Measurements from ENCODE around the gene POMC. TPM values are rescaled to one million over a fixed set of nuclear protein-coding genes. Genes with fewer than 3 reads are reported as not detected.
A peak's percentile ranks its signal among the peaks of the same experiment; 100 is the strongest.
"Not testable (repeated sequence)": the region's sequence is repeated elsewhere in the genome, so short reads cannot be mapped to it uniquely, and the experiment has no call there.

The POMC gene
- total RNA-seq, 1 donor from 2014 or later, result 3.3 TPM

- H3K4me3 ChIP-seq, result no peak overlapping the region
- ATAC-seq, result no peak
- intact Hi-C loops (cut with DNase I), result no loop called here
Measured at GRCh38 chr2:25145803-25146202, 22.6 kb downstream of the POMC start.

GRCh38 chr2:25141120-25141519 lies 27.3 kb downstream of the POMC start:
- H3K36me3 ChIP-seq, result no peaks in the 10 kb centered on the region
- H3K27ac ChIP-seq, result no peak overlapping the region
- no peak overlapping the region for H3K4me3 ChIP-seq
- H3K4me1 ChIP-seq, result no peaks in the 10 kb centered on the region
- TF ChIP-seq CTCF (IDR thresholded peaks at IDR 0.05), result no peak
- no peaks in the 10 kb centered on the region for H3K27me3 ChIP-seq
- DNase-seq (no peak), ATAC-seq (no peak)
- intact Hi-C loops (cut with DNase I), result no loop called here
- H3K9me3 ChIP-seq, result no peaks in the 10 kb centered on the region

More at GRCh38 chr2:25145803-25146202, 22.6 kb downstream of the POMC start:
- Histone ChIP-seq H3K4me1 (no peaks in the 10 kb centered on the region), H3K27me3 (no peaks in the 10 kb centered on the region), H3K9me3 (no peaks in the 10 kb centered on the region), H3K36me3 (no peaks in the 10 kb centered on the region), H3K27ac (no peak overlapping the region)
- DNase-seq, result no peak
- no peak for TF ChIP-seq CTCF (IDR thresholded peaks at IDR 0.05)

GRCh38 chr2:25140535-25140934 lies 27.8 kb downstream of the POMC start:
- intact Hi-C loops (cut with DNase I); H3K36me3 ChIP-seq; H3K27me3 ChIP-seq; H3K27ac ChIP-seq; DNase-seq; H3K4me1 ChIP-seq; H3K9me3 ChIP-seq; H3K4me3 ChIP-seq: not testable (repeated sequence)
- peak; percentile 85 for ATAC-seq

- ATAC-seq (no peak), DNase-seq (no peak)
- no peak for TF ChIP-seq CTCF (IDR thresholded peaks at IDR 0.05)
- Histone ChIP-seq H3K9me3 (no peaks in the 10 kb centered on the region), H3K36me3 (no peaks in the 10 kb centered on the region), H3K27ac (no peak overlapping the region), H3K4me3 (no peak overlapping the region), H3K4me1 (peaks cover 7% of the 10 kb centered on the region), H3K27me3 (no peaks in the 10 kb centered on the region)
- intact Hi-C loops (cut with DNase I), result no loop called here
Measured at GRCh38 chr2:25132693-25133092, 35.7 kb downstream of the POMC start.

GRCh38 chr2:25132299-25132635 lies 36.1 kb downstream of the POMC start:
- Histone ChIP-seq H3K27ac (no peak overlapping the region), H3K4me1 (peaks cover 7% of the 10 kb centered on the region), H3K27me3 (no peaks in the 10 kb centered on the region), H3K9me3 (no peaks in the 10 kb centered on the region), H3K4me3 (peak overlapping the region; percentile 29), H3K36me3 (no peaks in the 10 kb centered on the region)
- intact Hi-C loops (cut with DNase I), result no loop called here
- DNase-seq (no peak), ATAC-seq (peak; percentile 15)
- no peak for TF ChIP-seq CTCF (IDR thresholded peaks at IDR 0.05)

GRCh38 chr2:25131567-25132298 lies 36.6 kb downstream of the POMC start:
- Histone ChIP-seq H3K36me3 (no peaks in the 10 kb centered on the region), H3K9me3 (no peaks in the 10 kb centered on the region), H3K27me3 (no peaks in the 10 kb centered on the region), H3K4me3 (peak overlapping the region; percentile 29), H3K4me1 (peaks cover 7% of the 10 kb centered on the region), H3K27ac (no peak overlapping the region)
- peak; percentile 70 for DNase-seq
- intact Hi-C loops (cut with DNase I), result no loop called here
- TF ChIP-seq CTCF (IDR thresholded peaks at IDR 0.05), result no peak
- ATAC-seq, result peak; percentile 69
